Duodenal mucosa (tissue), 2 donors: ENCODE data around the gene ABCC4.
"Not testable (repeated sequence)": the region's sequence is repeated elsewhere in the genome, so short reads cannot be mapped to it uniquely, and the experiment has no call there.

Source experiments
- H3K27ac ChIP-seq: one replicate; pipeline ENCODE4 v1.7.0; 2013; ENCODE audit warnings: low read depth, low read length
- H3K27me3 ChIP-seq, 2 donors: one replicate each; pipeline ENCODE4 v1.7.0; 2013; ENCODE audit warnings: low read length in 2 of 2, control low read depth in 1 of 2; ENCODE audit not compliant: insufficient read depth in 2 of 2, control insufficient read depth in 1 of 2
- H3K36me3 ChIP-seq, 2 donors: one replicate each; pipeline ENCODE4 v1.7.0; 2013; ENCODE audit warnings: low read length in 2 of 2, control low read depth in 1 of 2; ENCODE audit not compliant: insufficient read depth in 2 of 2, control insufficient read depth in 1 of 2
- H3K4me1 ChIP-seq, 2 donors: one replicate each; pipeline ENCODE4 v1.7.0; 2013; ENCODE audit warnings: low read length in 2 of 2, control low read depth in 1 of 2; ENCODE audit not compliant: insufficient read depth in 2 of 2, control insufficient read depth in 1 of 2
- H3K4me3 ChIP-seq, 2 donors: one replicate each; pipeline ENCODE4 v1.7.0; 2013; ENCODE audit warnings: low read length in 2 of 2, low read depth in 1 of 2
- H3K9ac ChIP-seq, 2 donors: one replicate each; pipeline ENCODE4 v1.7.0; 2013; ENCODE audit warnings: low read length in 2 of 2, low read depth in 1 of 2
- H3K9me3 ChIP-seq, 2 donors: one replicate each; pipeline ENCODE4 v1.7.0; 2013; ENCODE audit warnings: low read length in 2 of 2, control low read depth in 1 of 2; ENCODE audit not compliant: control insufficient read depth in 1 of 2

ABCC4 gene

DNA sequence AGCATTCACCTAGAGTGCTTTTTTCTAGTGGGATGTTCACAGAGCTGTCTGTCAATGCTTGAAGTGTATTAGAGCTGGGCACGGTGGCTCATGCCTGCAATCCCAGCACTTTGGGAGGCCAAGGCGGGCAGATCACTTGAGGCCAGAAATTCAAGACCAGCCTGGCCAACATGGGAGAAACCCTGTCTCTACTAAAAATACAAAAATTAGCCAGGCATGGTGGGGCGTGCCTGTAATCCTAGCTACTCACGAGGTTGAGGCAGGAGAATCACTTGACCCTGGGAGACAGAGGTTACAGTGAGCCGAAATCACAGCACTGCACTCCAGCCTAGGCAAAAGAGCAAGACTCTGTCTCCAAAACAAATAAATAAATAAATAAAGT lies 108.7 kb downstream of the ABCC4 start:
- not testable (repeated sequence) for H3K27me3 ChIP-seq, H3K27ac ChIP-seq, H3K4me1 ChIP-seq, H3K4me3 ChIP-seq, H3K9ac ChIP-seq, H3K9me3 ChIP-seq
- H3K36me3 ChIP-seq: peaks cover 0 to 11% of the 10 kb centered on the region in 2 donors

DNA sequence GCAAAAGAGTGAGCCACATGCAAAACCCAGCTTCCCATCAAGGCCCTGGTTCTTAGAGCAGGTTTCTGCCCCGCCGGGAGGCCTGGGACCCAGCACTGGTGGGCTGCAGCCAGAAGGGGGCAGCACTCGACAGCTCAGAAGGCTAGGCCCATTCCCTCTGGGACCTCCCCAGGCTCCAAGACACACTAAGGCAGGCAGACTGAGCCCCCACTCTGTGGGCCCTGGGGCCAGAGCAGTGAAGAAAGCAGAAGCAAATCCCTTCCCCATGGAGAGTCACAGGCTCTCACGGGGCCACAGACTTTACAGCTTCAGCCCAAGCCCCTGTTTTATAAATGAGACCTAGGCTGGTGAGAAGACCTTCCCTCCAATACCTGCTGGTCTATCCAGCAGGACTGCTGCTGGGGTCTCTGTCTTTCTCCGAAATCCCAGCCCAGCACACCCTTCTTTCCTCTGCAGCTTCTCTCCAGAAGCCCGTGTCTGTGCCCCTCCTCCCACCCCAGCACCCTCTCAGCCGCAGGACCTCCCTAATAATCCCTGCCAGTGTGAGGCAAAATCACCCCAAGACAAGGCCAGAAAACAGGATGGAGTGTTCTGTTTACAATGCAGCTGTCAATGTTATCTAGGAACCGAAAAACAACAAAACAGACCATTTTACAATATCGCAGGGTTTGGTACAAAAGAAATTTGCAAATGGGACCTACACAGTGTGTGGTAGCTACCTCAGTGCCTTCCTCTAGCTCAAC lies 109.3 kb downstream of the ABCC4 start:
- H3K27ac ChIP-seq: no peak overlapping the region
- H3K27me3 ChIP-seq: no peaks in the 10 kb centered on the region
- no peak overlapping the region for H3K4me3 ChIP-seq
- H3K4me1 ChIP-seq: no peaks in the 10 kb centered on the region
- H3K9me3 ChIP-seq: no peaks in the 10 kb centered on the region
- H3K9ac ChIP-seq: no peak overlapping the region
- H3K36me3 ChIP-seq: peaks cover 0 to 11% of the 10 kb centered on the region in 2 donors

DNA sequence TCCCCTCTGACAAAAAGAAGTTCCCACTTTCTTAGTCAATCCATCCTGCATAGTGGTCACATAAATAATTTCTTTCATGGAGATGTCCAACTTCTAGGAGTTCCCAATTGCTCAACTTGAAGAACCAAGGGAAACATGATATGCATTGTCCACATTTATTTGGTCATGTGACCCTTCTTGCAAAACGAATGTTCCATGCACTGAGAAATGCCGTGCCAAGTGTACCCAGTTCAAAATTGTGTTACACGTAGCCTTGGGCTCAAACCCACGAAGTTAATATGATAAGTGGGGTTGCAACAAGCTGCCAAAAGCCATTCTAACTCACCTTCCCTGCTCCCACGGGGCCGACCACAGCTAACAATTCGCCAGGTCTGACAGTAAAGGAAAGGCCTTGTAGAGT lies 113.1 kb downstream of the ABCC4 start:
- H3K9me3 ChIP-seq: no peaks in the 10 kb centered on the region
- H3K4me3 ChIP-seq: no peak overlapping the region
- no peaks in the 10 kb centered on the region for H3K4me1 ChIP-seq
- no peaks in the 10 kb centered on the region for H3K36me3 ChIP-seq
- no peaks in the 10 kb centered on the region for H3K27me3 ChIP-seq
- H3K9ac ChIP-seq: no peak overlapping the region
- no peak overlapping the region for H3K27ac ChIP-seq

DNA sequence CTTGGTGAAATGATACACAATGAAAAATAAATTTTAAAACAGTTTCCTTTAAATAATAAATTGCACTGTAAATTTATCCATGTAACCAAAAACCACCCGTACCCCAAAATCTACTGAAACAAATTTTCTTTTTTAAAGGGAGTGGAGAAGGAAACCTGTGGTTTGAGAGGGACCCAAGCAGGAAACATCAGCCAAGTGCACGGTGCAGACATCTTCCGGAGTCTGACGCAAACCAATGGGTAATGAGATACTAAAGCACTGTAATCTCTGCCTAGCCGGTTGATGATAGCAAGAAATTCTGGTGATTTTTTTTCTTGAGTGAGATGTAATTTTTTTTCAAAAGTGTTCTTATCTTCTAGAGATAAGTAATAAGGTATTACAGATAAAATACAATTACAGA lies 115.4 kb downstream of the ABCC4 start:
- H3K36me3 ChIP-seq: no peaks in the 10 kb centered on the region
- no peak overlapping the region for H3K4me3 ChIP-seq
- H3K27me3 ChIP-seq: no peaks in the 10 kb centered on the region
- H3K9ac ChIP-seq: no peak overlapping the region
- H3K9me3 ChIP-seq: no peaks in the 10 kb centered on the region
- no peak overlapping the region for H3K27ac ChIP-seq
- H3K4me1 ChIP-seq: peaks cover 0 to 6% of the 10 kb centered on the region in 2 donors

DNA sequence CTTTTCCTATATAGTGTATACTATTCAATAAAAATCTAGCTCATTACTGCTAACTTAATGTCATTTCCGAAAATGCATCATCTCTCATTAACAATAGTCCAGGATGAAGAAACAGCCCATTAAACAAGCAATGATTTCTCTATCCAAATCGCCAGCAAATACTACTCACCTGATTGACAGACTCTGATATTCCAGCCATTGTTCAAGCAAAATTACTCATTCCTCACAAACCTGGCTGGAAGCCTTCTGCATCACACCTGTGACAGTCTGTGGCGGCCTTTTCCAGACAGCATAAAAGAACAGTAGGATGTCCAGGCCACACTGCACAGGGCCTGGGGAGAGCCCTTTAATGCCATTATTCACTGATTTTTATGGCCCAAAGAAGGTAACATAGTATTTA lies 115.9 kb downstream of the ABCC4 start:
- Histone ChIP-seq H3K9me3 (no peaks in the 10 kb centered on the region), H3K4me1 (peaks cover 0 to 11% of the 10 kb centered on the region in 2 donors), H3K36me3 (no peaks in the 10 kb centered on the region), H3K9ac (no peak overlapping the region), H3K4me3 (no peak overlapping the region), H3K27me3 (no peaks in the 10 kb centered on the region), H3K27ac (no peak overlapping the region)

DNA sequence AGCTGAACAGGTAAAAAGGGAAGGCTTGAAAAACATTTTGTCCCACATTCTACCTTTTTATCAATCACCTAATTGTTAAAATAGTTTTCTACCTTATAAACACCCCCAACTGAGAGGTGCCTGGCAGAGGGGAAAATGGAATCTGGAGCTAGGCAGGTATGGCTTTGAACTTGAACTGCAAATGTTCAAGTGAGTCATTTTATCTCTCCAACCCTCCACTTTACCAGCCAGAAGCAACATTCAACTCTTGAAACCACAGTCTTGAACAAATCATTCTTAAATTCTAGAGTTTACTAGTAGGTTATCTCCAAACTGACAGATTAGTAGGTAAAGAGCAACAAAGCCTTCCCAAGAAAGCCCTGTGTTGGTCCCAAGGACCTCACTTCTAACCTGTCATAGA lies 116.9 kb downstream of the ABCC4 start:
- no peaks in the 10 kb centered on the region for H3K36me3 ChIP-seq
- no peak overlapping the region for H3K4me3 ChIP-seq
- no peaks in the 10 kb centered on the region for H3K9me3 ChIP-seq
- H3K9ac ChIP-seq: no peak overlapping the region
- H3K27ac ChIP-seq: no peak overlapping the region
- no peaks in the 10 kb centered on the region for H3K27me3 ChIP-seq
- peaks cover 0 to 11% of the 10 kb centered on the region in 2 donors for H3K4me1 ChIP-seq

DNA sequence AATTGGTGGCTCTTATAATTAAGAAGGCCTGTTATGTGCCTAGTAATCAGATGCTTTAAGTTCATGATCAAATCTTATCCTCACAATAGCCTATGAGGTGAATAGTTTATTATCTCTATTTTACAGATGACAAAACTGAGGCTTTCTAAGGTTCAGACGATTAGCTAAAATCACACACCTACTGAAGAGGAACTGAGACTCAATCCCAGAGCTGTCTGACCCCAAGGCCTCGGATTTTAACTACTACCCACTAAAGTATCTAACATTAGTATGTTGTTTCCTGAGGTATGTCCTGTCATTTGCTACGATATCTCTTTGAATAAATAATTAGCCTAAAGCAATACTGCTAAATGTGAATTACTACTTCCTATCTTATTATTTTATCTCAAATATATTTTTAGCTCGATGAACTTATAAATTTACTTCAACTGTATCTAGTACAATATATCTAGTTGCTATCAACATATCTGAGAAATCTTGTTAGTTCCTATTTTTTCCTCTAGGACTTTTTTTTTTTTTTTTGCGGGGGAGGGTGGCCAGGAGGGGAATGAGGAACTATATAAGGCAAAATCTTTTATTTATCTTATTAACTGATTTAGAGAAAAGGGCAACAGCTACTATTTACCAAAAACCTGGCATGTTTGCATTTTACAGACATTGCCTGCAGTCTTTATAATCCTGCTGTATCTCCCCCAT lies 118.5 kb downstream of the ABCC4 start:
- H3K9ac ChIP-seq: no peak overlapping the region
- H3K4me1 ChIP-seq: peaks cover 0 to 11% of the 10 kb centered on the region in 2 donors
- no peak overlapping the region for H3K27ac ChIP-seq
- H3K9me3 ChIP-seq: no peaks in the 10 kb centered on the region
- H3K27me3 ChIP-seq: no peaks in the 10 kb centered on the region
- H3K36me3 ChIP-seq: peaks cover 0 to 3% of the 10 kb centered on the region in 2 donors
- H3K4me3 ChIP-seq: no peak overlapping the region

DNA sequence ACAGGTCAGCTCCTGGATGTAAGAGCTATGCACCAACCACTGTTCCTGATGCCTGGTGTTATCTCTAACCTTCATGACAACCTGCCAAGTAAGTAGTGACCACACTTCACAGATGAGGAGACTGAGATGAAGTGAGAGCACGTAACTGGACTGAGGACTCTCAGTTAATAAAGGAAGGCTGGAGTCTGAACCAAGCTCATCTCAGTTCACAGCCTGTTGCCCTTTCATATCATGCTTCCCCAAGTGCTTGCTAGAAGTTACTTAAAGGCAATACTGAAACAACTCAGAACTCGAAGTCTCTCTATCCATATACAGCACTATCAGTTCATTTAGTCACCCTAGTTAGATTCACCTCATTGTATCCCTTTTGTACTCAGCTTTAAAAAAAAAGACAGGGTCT lies 119.7 kb downstream of the ABCC4 start:
- Histone ChIP-seq H3K4me1 (peaks cover 0 to 11% of the 10 kb centered on the region in 2 donors), H3K27ac (no peak overlapping the region), H3K27me3 (no peaks in the 10 kb centered on the region), H3K9me3 (no peaks in the 10 kb centered on the region), H3K4me3 (no peak overlapping the region), H3K36me3 (peaks cover 2 to 6% of the 10 kb centered on the region in 2 donors), H3K9ac (no peak overlapping the region)

DNA sequence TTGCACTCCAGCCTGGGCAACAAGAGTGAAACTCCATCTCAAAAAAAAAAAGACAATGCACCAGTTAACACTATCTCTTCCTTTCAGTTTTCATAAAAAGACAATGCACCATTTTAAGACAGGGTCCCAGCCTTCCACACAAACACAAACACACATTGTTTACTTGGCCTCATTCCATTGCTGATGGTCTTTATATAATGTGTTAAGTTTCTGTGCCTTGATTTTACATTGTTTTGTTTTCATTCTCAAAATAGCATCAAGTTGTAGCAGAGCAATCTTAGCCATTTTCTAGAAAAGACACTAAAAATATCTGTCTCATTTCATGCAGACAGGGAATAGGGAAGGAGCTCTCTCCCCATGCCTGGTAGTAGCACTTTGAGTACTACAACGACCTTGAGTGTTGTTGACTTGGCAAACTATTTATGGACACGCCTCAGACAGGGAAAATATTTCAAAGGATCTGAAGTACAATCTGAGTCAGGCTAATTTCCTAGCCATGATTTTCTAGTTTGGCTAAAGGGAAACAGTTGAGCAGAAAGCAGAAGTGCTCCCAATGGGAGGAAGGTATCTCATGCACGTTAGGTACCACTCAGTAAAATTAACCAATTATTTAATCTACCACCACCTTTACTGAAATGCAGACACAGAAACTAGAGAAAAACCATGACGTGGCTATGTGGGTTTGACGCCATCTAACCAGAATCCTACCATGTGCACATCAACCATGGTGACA lies 120.6 kb downstream of the ABCC4 start:
- Histone ChIP-seq H3K27ac (no peak overlapping the region), H3K9ac (no peak overlapping the region)

DNA sequence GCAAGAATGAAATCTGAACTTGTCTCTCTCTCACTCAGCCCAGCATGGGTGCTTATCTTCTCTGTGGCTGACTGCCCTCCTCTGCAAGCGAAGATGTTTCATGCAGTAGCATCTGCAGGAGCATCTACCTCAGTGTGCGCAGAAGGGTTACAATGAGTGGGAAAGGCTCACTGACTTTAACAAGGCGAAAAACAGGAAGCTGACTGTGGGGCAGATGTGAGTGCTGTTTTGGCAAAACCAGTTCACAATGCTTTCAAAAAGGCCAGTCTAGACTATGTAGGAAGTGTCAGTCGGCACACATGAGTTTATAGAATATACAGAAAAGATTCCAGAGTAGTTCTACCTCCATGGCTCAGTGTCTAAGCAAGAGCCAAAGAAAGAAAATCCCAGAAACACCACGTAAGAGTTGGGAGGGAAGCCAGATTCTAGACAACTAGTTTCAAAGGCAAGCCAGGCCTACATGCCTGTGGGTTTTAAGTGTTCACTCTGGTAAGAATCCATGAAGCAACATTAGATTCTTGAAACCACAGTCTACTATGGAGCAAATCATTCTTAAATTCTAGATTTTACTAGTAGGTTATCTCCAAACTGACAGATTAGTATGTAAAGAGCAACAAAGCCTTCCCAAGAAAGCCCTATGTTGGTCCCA lies 124.5 kb downstream of the ABCC4 start:
- no peaks in the 10 kb centered on the region for H3K27me3 ChIP-seq
- H3K36me3 ChIP-seq: peaks cover 4 to 22% of the 10 kb centered on the region in 2 donors
- H3K9me3 ChIP-seq: no peaks in the 10 kb centered on the region
- H3K9ac ChIP-seq: no peak overlapping the region
- H3K4me1 ChIP-seq: peaks cover 0 to 11% of the 10 kb centered on the region in 2 donors
- no peak overlapping the region for H3K4me3 ChIP-seq
- no peak overlapping the region for H3K27ac ChIP-seq

More for the DNA sequence above, 120.6 kb downstream of the ABCC4 start:
- Histone ChIP-seq H3K4me1 (peaks cover 0 to 11% of the 10 kb centered on the region in 2 donors), H3K4me3 (no peak overlapping the region), H3K27me3 (no peaks in the 10 kb centered on the region), H3K36me3 (peaks cover 4 to 7% of the 10 kb centered on the region in 2 donors), H3K9me3 (no peaks in the 10 kb centered on the region)
